Spinal cord (tissue), 10 donors: ENCODE results near the gene PBX3. TPM values are rescaled to one million over a fixed set of nuclear protein-coding genes. Genes with fewer than 3 reads are reported as not detected.

ENCODE experiments used
- DNase-seq, 6 donors: peaks; one replicate each; pipeline versions ENCODE4 v3.0.0 to v3.0.0-alpha.2; 2013 to 2015; ENCODE audit warnings: low spot score in 6 of 6, low read depth in 4 of 6
- H3K27ac ChIP-seq: one replicate; pipeline ENCODE4 v1.5.1; 2013; ENCODE audit warnings: low read depth, low read length, control low read depth
- H3K27me3 ChIP-seq: one replicate; pipeline ENCODE4 v1.6.1; 2013; ENCODE audit warnings: low read length; ENCODE audit not compliant: control insufficient read depth, insufficient read depth
- H3K36me3 ChIP-seq: one replicate; pipeline ENCODE4 v1.6.1; 2013; ENCODE audit warnings: low read length; ENCODE audit not compliant: control insufficient read depth, insufficient read depth
- H3K4me1 ChIP-seq: one replicate; pipeline ENCODE4 v1.6.1; 2013; ENCODE audit warnings: low read length; ENCODE audit not compliant: control insufficient read depth, insufficient read depth
- H3K4me3 ChIP-seq: one replicate; pipeline ENCODE4 v1.5.1; 2013; ENCODE audit warnings: low read depth, low read length, control low read depth
- H3K9me3 ChIP-seq: one replicate; pipeline ENCODE4 v1.6.1; 2013; ENCODE audit warnings: low read length; ENCODE audit not compliant: control insufficient read depth, insufficient read depth
- WGBS: methylation state at CpG from one replicate; pipeline ENCODE4 v1.1.5; 2013; ENCODE audit warnings: missing lambda C conversion rate; ENCODE audit not compliant: insufficient coverage; 5-methylcytosine and 5-hydroxymethylcytosine counted together
- polyA plus RNA-seq, 2 donors: library from polyadenylated mRNA; unstranded; fragments of 120-200 nt; gene quantifications; one replicate each; pipeline ENCODE4 v1.2.1, GENCODE V29; 2013; ENCODE audit not compliant: insufficient read length in 2 of 2
- total RNA-seq, 2 donors: library from RNA; depleted of rRNA in 1 of 2; stranded (reverse); fragments of 120-200 nt in 1 of 2; fragments of >200 nt in 1 of 2; gene quantifications; one replicate each; pipeline versions ENCODE4 v1.2.3 to v1.2.4, GENCODE V29; 2013 to 2014
- donor health status: healthy.

Gene PBX3
- total and polyA plus RNA-seq, 4 donors = 44.6 to 132 (median 86.4) TPM

GRCh38 chr9:125966959-125967711 lies 220.0 kb downstream of the PBX3 start:
- 39% methylated on average over 3 of the region's 11 CpGs for WGBS
- no peak overlapping the region for H3K4me3 ChIP-seq
- H3K9me3 ChIP-seq = no peaks in the 10 kb centered on the region
- DNase-seq = peak in 1 of 6 donors; percentile 45
- no peak overlapping the region for H3K27ac ChIP-seq
- no peaks in the 10 kb centered on the region for H3K4me1 ChIP-seq
- H3K27me3 ChIP-seq = no peaks in the 10 kb centered on the region
- H3K36me3 ChIP-seq = no peaks in the 10 kb centered on the region

GRCh38 chr9:125968714-125969374 lies 221.7 kb downstream of the PBX3 start:
- Histone ChIP-seq H3K4me3 (no peak overlapping the region), H3K9me3 (no peaks in the 10 kb centered on the region), H3K27ac (no peak overlapping the region), H3K27me3 (no peaks in the 10 kb centered on the region), H3K4me1 (no peaks in the 10 kb centered on the region), H3K36me3 (no peaks in the 10 kb centered on the region)
- WGBS = no CpG with 5 or more reads among the region's 6 CpGs
- no peak for DNase-seq

GRCh38 chr9:125969462-125969861 lies 222.3 kb downstream of the PBX3 start:
- Histone ChIP-seq H3K27ac (no peak overlapping the region), H3K36me3 (no peaks in the 10 kb centered on the region), H3K4me1 (no peaks in the 10 kb centered on the region), H3K27me3 (no peaks in the 10 kb centered on the region), H3K4me3 (no peak overlapping the region), H3K9me3 (no peaks in the 10 kb centered on the region)
- 100% methylated on average over 2 of the region's 5 CpGs for WGBS
- no peak for DNase-seq

GRCh38 chr9:125969868-125970267 lies 222.7 kb downstream of the PBX3 start:
- DNase-seq = no peak
- Histone ChIP-seq H3K9me3 (no peaks in the 10 kb centered on the region), H3K36me3 (no peaks in the 10 kb centered on the region), H3K27me3 (no peaks in the 10 kb centered on the region), H3K4me1 (no peaks in the 10 kb centered on the region), H3K4me3 (no peak overlapping the region), H3K27ac (no peak overlapping the region)
- 80% methylated on average over 5 of the region's 5 CpGs for WGBS

- H3K27ac ChIP-seq = no peak overlapping the region
- no peaks in the 10 kb centered on the region for H3K4me1 ChIP-seq
- 77% methylated on average over 5 of the region's 5 CpGs for WGBS
- no peak overlapping the region for H3K4me3 ChIP-seq
- H3K36me3 ChIP-seq = no peaks in the 10 kb centered on the region
- no peaks in the 10 kb centered on the region for H3K9me3 ChIP-seq
- DNase-seq = no peak
- H3K27me3 ChIP-seq = no peaks in the 10 kb centered on the region
Measured at GRCh38 chr9:125970340-125970739, 223.2 kb downstream of the PBX3 start.

- Histone ChIP-seq H3K4me3 (no peak overlapping the region), H3K36me3 (no peaks in the 10 kb centered on the region), H3K27ac (no peak overlapping the region), H3K4me1 (no peaks in the 10 kb centered on the region), H3K27me3 (no peaks in the 10 kb centered on the region), H3K9me3 (no peaks in the 10 kb centered on the region)
- no peak for DNase-seq
- 50% methylated on average over 2 of the region's 3 CpGs for WGBS
Measured at GRCh38 chr9:125971050-125971449, 223.9 kb downstream of the PBX3 start.

- Histone ChIP-seq H3K27ac (no peak overlapping the region), H3K4me3 (no peak overlapping the region), H3K36me3 (no peaks in the 10 kb centered on the region), H3K4me1 (no peaks in the 10 kb centered on the region), H3K27me3 (no peaks in the 10 kb centered on the region), H3K9me3 (no peaks in the 10 kb centered on the region)
- WGBS = 86% methylated on average over 9 of the region's 12 CpGs
- no peak for DNase-seq
Measured at GRCh38 chr9:125972012-125972729, 225.0 kb downstream of the PBX3 start.

- WGBS = 80% methylated on average over 7 of the region's 10 CpGs
- H3K27ac ChIP-seq = no peak overlapping the region
- H3K36me3 ChIP-seq = no peaks in the 10 kb centered on the region
- no peaks in the 10 kb centered on the region for H3K4me1 ChIP-seq
- no peak overlapping the region for H3K4me3 ChIP-seq
- peak in 1 of 6 donors; percentile 77 for DNase-seq
- no peaks in the 10 kb centered on the region for H3K27me3 ChIP-seq
- H3K9me3 ChIP-seq = no peaks in the 10 kb centered on the region
Measured at GRCh38 chr9:125973547-125973946, 226.4 kb downstream of the PBX3 start.

- DNase-seq = no peak
- H3K27me3 ChIP-seq = no peaks in the 10 kb centered on the region
- H3K27ac ChIP-seq = no peak overlapping the region
- H3K36me3 ChIP-seq = no peaks in the 10 kb centered on the region
- no peak overlapping the region for H3K4me3 ChIP-seq
- no peaks in the 10 kb centered on the region for H3K9me3 ChIP-seq
- 94% methylated on average over 3 of the region's 4 CpGs for WGBS
- H3K4me1 ChIP-seq = no peaks in the 10 kb centered on the region
Measured at GRCh38 chr9:125974705-125975104, 227.5 kb downstream of the PBX3 start.
